SK-N-SH (cell line): ENCODE data around the gene TMEM74B. TPM values are rescaled to one million over a fixed set of nuclear protein-coding genes. Genes with fewer than 3 reads are reported as not detected.

ENCODE experiments used
- CTCF ChIA-PET: fragments of 300-600, 350-600 bp; formaldehyde crosslinking; extraction: SDS; loops from one replicate; lab custom pipeline; 2021; lab: Yijun Ruan, JAX
- POLR2A ChIA-PET: fragments of 350-600 bp; sonication (Branson Sonifier 250); formaldehyde crosslinking; extraction: SDS; loops from one replicate; lab custom pipeline; 2020; ENCODE audit warnings: antibody characterized with exemption, inconsistent platforms; lab: Yijun Ruan, JAX
- DNase-seq: peaks from one replicate; pipeline ENCODE4 v3.0.0; 2012
- H2AFZ ChIP-seq: fragments of 200-600 bp; sonication (generic); 2 replicates; pipeline ENCODE4 v1.8.1; 2016; ENCODE audit warnings: antibody characterized with exemption, mild to moderate bottlenecking, low read depth
- H3F3A ChIP-seq: fragments of 200-600 bp; sonication (generic); replicated peaks from 2 replicates; pipeline ENCODE3; 2016; ENCODE audit warnings: antibody characterized with exemption, mild to moderate bottlenecking; ENCODE audit not compliant: insufficient read depth
- H3K27ac ChIP-seq, 2 experiments: fragments of 200-500 bp in 1 of 2; fragments of 200-600 bp in 1 of 2; sonication (Bioruptor generic) in 1 of 2; sonication (generic), shearing (Covaris generic) in 1 of 2; 2 replicates each; pipeline versions ENCODE4 v1.5.1 to v1.6.1; 2014 to 2016; ENCODE audit warnings: low read depth in 2 of 2, inconsistent platforms in 1 of 2, low read length in 1 of 2, mild to moderate bottlenecking in 1 of 2, mixed read lengths in 1 of 2
- H3K27me3 ChIP-seq: fragments of 200-600 bp; sonication (generic), shearing (Covaris generic); 2 replicates; pipeline ENCODE4 v1.6.1; 2016; ENCODE audit warnings: mixed run types; ENCODE audit not compliant: insufficient read depth
- H3K36me3 ChIP-seq, 2 experiments: fragments of 200-500 bp in 1 of 2; fragments of 200-600 bp in 1 of 2; sonication (Bioruptor generic) in 1 of 2; sonication (generic) in 1 of 2; replicated peaks in 1 of 2; 2 replicates each; pipeline versions ENCODE3 to v1.5.1; 2014 to 2016; ENCODE audit warnings: low read length in 1 of 2, mild to moderate bottlenecking in 1 of 2; ENCODE audit not compliant: insufficient read depth in 2 of 2, control insufficient read depth in 1 of 2
- H3K4me1 ChIP-seq, 2 experiments: fragments of 200-500 bp in 1 of 2; fragments of 200-600 bp in 1 of 2; sonication (Bioruptor generic) in 1 of 2; sonication (generic), shearing (Covaris generic) in 1 of 2; 2 replicates each; pipeline versions ENCODE4 v1.5.1 to v1.6.1; 2014 to 2016; ENCODE audit warnings: low read depth in 1 of 2, low read length in 1 of 2, mixed run types in 1 of 2; ENCODE audit not compliant: insufficient read depth in 2 of 2, control insufficient read depth in 1 of 2
- H3K4me2 ChIP-seq: fragments of 200-600 bp; sonication (generic), shearing (Covaris generic); 2 replicates; pipeline ENCODE4 v1.6.1; 2017; ENCODE audit warnings: mixed run types
- H3K4me3 ChIP-seq, 2 experiments: fragments of 200-500 bp in 1 of 2; fragments of 200-600 bp in 1 of 2; sonication (Bioruptor generic) in 1 of 2; sonication (generic), shearing (Covaris generic) in 1 of 2; 2 replicates each; pipeline versions ENCODE4 v1.5.1 to v1.8.1; 2014 to 2016; ENCODE audit warnings: low read depth in 2 of 2, inconsistent platforms in 1 of 2, low read length in 1 of 2, mild to moderate bottlenecking in 1 of 2, mixed read lengths in 1 of 2, moderate library complexity in 1 of 2
- H3K79me2 ChIP-seq: fragments of 200-600 bp; sonication (generic); 2 replicates; pipeline ENCODE4 v1.8.1; 2017; ENCODE audit warnings: mild to moderate bottlenecking; ENCODE audit not compliant: insufficient read depth
- H3K9ac ChIP-seq: fragments of 200-600 bp; sonication (generic); 2 replicates; pipeline ENCODE4 v1.6.1; 2017; ENCODE audit warnings: mixed run types
- H3K9me2 ChIP-seq: fragments of 200-600 bp; sonication (generic); 2 replicates; pipeline ENCODE4 v1.6.1; 2017; ENCODE audit warnings: mixed run types
- H3K9me3 ChIP-seq: fragments of 200-600 bp; sonication (generic); 2 replicates; pipeline ENCODE4 v1.6.1; 2017; ENCODE audit warnings: mixed run types, mild to moderate bottlenecking, moderate library complexity
- H4K20me1 ChIP-seq: fragments of 200-600 bp; sonication (generic); 2 replicates; pipeline ENCODE4 v1.6.1; 2017; ENCODE audit warnings: mild to moderate bottlenecking, mixed run types; ENCODE audit not compliant: insufficient read depth
- CHD2 ChIP-seq: fragments of 150-350 bp; IDR thresholded peaks from 2 replicates; pipeline ENCODE4 v1.6.1; 2018; ENCODE audit warnings: low read length; ENCODE audit not compliant: partially characterized antibody
- ELF1 ChIP-seq: IDR thresholded peaks from 2 replicates; pipeline ENCODE4 v1.4.0; 2012
- EP300 ChIP-seq, 2 experiments: IDR thresholded peaks; 2 replicates each; pipeline versions ENCODE4 v1.4.0 to v1.6.1; 2012; ENCODE audit warnings: borderline replicate concordance in 1 of 2, low read depth in 1 of 2, low read length in 1 of 2
- EZH2phosphoT487 ChIP-seq: fragments of 200-600 bp; sonication (generic); IDR thresholded peaks from 2 replicates; pipeline ENCODE4 v1.6.1; 2017; ENCODE audit warnings: low read depth, mixed run types, mild to moderate bottlenecking, antibody characterized with exemption, moderate library complexity, borderline replicate concordance
- FOSL2 ChIP-seq: IDR thresholded peaks from 2 replicates; pipeline ENCODE4 v1.4.0; 2012; ENCODE audit warnings: low read depth, mild to moderate bottlenecking, moderate library complexity, borderline replicate concordance
- FOXJ3 ChIP-seq: sonication (generic); formaldehyde crosslinking; IDR thresholded peaks from 2 replicates; pipeline ENCODE4 v1.5.1; 2020; ENCODE audit warnings: mild to moderate bottlenecking, missing genetic modification reagents
- FOXM1 ChIP-seq: IDR thresholded peaks from 2 replicates; pipeline ENCODE4 v1.4.0; 2012; ENCODE audit warnings: low read depth, mild to moderate bottlenecking
- MEF2A ChIP-seq: IDR thresholded peaks from 2 replicates; pipeline ENCODE4 v1.4.0; 2012; ENCODE audit warnings: low read depth, borderline replicate concordance
- NFIC ChIP-seq: IDR thresholded peaks from 2 replicates; pipeline ENCODE4 v1.4.0; 2012; ENCODE audit warnings: borderline replicate concordance
- NRF1 ChIP-seq: IDR thresholded peaks from 2 replicates; pipeline ENCODE4 v1.6.1; 2012; ENCODE audit warnings: low read depth, mild to moderate bottlenecking, low read length
- POLR2AphosphoS5 ChIP-seq: IDR thresholded peaks from 2 replicates; pipeline ENCODE4 v1.6.1; 2012; ENCODE audit warnings: low read depth, low read length
- RAD21 ChIP-seq: IDR thresholded peaks from 2 replicates; pipeline ENCODE4 v1.6.1; 2012; ENCODE audit warnings: mild to moderate bottlenecking, low read length
- RCOR1 ChIP-seq: fragments of 150-350 bp; IDR thresholded peaks from 2 replicates; pipeline ENCODE4 v1.6.1; 2017; ENCODE audit warnings: antibody characterized with exemption, low read length
- RFX5 ChIP-seq: IDR thresholded peaks from 2 replicates; pipeline ENCODE4 v1.6.1; 2012; ENCODE audit warnings: mild to moderate bottlenecking, improper control_type of control experiment, low read length
- RXRA ChIP-seq: IDR thresholded peaks from 2 replicates; pipeline ENCODE4 v1.4.0; 2012; ENCODE audit warnings: low read depth, mild to moderate bottlenecking, borderline replicate concordance
- TCF12 ChIP-seq: IDR thresholded peaks from 2 replicates; pipeline ENCODE4 v1.4.0; 2012
- WGBS: methylation state at CpG from one replicate; pipeline ENCODE4 v1.1.6; 2017; ENCODE audit warnings: low lambda C conversion rate; 5-methylcytosine and 5-hydroxymethylcytosine counted together
- polyA plus RNA-seq, 3 experiments: library from polyadenylated mRNA; depleted of rRNA; stranded (reverse); fragments of >200 nt; gene quantifications; 2 replicates each; pipeline ENCODE4 v1.2.3, GENCODE V29; 2012
- TF ChIP-seq, protein P1 (sequence below): fragments of 150-350 bp; IDR thresholded peaks from 2 replicates; pipeline ENCODE4 v1.6.1; 2017; ENCODE audit warnings: antibody characterized with exemption, low read length, low read depth, borderline replicate concordance
- TF ChIP-seq, protein P2 (sequence below): fragments of 200-600 bp; sonication (generic); IDR thresholded peaks from 2 replicates; pipeline ENCODE4 v1.6.1; 2017; ENCODE audit warnings: antibody characterized with exemption, mild to moderate bottlenecking, moderate library complexity
- TF ChIP-seq, protein P3 (sequence below): IDR thresholded peaks from 2 replicates; pipeline ENCODE4 v1.4.0; 2012; ENCODE audit warnings: low read depth
- TF ChIP-seq, protein P4 (sequence below): IDR thresholded peaks from 2 replicates; pipeline ENCODE4 v1.6.1; 2012; ENCODE audit warnings: mild to moderate bottlenecking, low read depth, low read length, moderate library complexity

TMEM74B gene
- polyA plus RNA-seq, 1 of the 3 experiments (the other 2 are of a cell fraction) = 1.8 TPM

DNA sequence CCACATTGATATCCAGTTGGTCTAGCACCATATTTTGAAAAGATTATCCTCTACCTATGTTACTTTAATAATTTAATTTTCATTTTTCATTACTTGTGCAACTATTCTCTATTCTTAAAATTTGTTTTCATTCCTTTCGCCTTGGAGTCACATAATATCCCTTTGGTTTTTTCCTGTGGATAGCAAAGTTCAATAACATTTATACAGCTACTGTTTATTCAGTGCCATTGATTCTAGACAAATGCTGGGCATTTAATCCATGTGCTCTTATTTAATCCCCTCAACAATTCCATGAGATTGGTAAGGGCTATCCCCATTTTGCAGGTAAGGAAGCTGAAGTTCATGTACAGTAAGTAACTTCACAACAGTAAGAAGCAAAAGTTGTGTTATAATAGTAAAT is 33.8 kb downstream of the TMEM74B start:
- POLR2A ChIA-PET = no interaction called here
- Histone ChIP-seq H3F3A (no peaks in the 10 kb centered on the region), H3K9me2 (no peaks in the 10 kb centered on the region), H4K20me1 (no peaks in the 10 kb centered on the region), H3K4me3 (no peak overlapping the region), H3K4me1 (no peaks in the 10 kb centered on the region), H2AFZ (no peak overlapping the region), H3K36me3 (peaks cover 36 to 86% of the 10 kb centered on the region in 2 experiments), H3K4me2 (no peak overlapping the region), H3K79me2 (peaks cover 24% of the 10 kb centered on the region), H3K27me3 (no peaks in the 10 kb centered on the region), H3K9me3 (no peaks in the 10 kb centered on the region), H3K27ac (no peak overlapping the region), H3K9ac (no peak overlapping the region)
- DNase-seq = no peak
- 92% methylated on average over 1 of the region's 1 CpG for WGBS
- TF ChIP-seq FOSL2 (no peak), EZH2phosphoT487 (no peak), POLR2AphosphoS5 (no peak), ELF1 (no peak), RXRA (no peak), RAD21 (no peak), NRF1 (no peak), TCF12 (no peak), FOXM1 (no peak)
- TF ChIP-seq, protein P1, sequence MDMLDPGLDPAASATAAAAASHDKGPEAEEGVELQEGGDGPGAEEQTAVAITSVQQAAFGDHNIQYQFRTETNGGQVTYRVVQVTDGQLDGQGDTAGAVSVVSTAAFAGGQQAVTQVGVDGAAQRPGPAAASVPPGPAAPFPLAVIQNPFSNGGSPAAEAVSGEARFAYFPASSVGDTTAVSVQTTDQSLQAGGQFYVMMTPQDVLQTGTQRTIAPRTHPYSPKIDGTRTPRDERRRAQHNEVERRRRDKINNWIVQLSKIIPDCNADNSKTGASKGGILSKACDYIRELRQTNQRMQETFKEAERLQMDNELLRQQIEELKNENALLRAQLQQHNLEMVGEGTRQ = no peak
- TF ChIP-seq, protein P2, sequence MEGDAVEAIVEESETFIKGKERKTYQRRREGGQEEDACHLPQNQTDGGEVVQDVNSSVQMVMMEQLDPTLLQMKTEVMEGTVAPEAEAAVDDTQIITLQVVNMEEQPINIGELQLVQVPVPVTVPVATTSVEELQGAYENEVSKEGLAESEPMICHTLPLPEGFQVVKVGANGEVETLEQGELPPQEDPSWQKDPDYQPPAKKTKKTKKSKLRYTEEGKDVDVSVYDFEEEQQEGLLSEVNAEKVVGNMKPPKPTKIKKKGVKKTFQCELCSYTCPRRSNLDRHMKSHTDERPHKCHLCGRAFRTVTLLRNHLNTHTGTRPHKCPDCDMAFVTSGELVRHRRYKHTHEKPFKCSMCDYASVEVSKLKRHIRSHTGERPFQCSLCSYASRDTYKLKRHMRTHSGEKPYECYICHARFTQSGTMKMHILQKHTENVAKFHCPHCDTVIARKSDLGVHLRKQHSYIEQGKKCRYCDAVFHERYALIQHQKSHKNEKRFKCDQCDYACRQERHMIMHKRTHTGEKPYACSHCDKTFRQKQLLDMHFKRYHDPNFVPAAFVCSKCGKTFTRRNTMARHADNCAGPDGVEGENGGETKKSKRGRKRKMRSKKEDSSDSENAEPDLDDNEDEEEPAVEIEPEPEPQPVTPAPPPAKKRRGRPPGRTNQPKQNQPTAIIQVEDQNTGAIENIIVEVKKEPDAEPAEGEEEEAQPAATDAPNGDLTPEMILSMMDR = no peak
- CTCF ChIA-PET = interaction anchor here (1.6 to 2.5 kb wide), 2 partner anchors 43 to 62 kb away, joined by 5 to 18 read pairs; no protein-coding TSS in a partner anchor

DNA sequence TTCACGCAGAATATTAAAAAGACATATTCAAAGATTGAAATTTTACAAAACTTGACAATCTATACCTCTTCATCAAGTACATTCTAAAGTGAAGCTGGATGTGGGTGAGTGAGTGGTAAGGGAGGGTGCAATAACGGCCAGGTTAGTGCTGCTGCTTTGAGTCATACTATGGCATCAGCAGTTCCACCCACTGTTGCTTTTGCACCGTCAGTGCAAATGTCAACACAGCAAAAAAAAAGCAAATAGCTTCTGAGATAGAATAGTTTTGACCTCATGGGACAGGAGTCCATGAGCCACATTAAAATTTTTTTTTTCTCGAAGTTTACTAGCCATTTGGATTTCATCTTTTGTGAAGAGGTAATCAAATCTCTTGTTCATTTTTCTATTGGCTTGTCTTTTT is 34.6 kb downstream of the TMEM74B start:
- POLR2A ChIA-PET = no interaction called here
- no peaks in the 10 kb centered on the region for H3K9me2 ChIP-seq
- no peak for TF ChIP-seq RFX5
- TF ChIP-seq, protein P1 = no peak
- no peak for TF ChIP-seq RCOR1
- TF ChIP-seq, protein P3, sequence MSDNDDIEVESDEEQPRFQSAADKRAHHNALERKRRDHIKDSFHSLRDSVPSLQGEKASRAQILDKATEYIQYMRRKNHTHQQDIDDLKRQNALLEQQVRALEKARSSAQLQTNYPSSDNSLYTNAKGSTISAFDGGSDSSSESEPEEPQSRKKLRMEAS = no peak
- TF ChIP-seq RAD21 = no peak
- TF ChIP-seq CHD2 = no peak
- TF ChIP-seq MEF2A = no peak
- no peak for TF ChIP-seq NFIC
- TF ChIP-seq EP300 (IDR thresholded peaks at IDR 0.05; ENCODE audit: borderline replicate concordance in 1 of 2, low read depth in 1 of 2, low read length in 1 of 2) = no peak
- TF ChIP-seq FOXM1 = no peak
- TF ChIP-seq, protein P4, sequence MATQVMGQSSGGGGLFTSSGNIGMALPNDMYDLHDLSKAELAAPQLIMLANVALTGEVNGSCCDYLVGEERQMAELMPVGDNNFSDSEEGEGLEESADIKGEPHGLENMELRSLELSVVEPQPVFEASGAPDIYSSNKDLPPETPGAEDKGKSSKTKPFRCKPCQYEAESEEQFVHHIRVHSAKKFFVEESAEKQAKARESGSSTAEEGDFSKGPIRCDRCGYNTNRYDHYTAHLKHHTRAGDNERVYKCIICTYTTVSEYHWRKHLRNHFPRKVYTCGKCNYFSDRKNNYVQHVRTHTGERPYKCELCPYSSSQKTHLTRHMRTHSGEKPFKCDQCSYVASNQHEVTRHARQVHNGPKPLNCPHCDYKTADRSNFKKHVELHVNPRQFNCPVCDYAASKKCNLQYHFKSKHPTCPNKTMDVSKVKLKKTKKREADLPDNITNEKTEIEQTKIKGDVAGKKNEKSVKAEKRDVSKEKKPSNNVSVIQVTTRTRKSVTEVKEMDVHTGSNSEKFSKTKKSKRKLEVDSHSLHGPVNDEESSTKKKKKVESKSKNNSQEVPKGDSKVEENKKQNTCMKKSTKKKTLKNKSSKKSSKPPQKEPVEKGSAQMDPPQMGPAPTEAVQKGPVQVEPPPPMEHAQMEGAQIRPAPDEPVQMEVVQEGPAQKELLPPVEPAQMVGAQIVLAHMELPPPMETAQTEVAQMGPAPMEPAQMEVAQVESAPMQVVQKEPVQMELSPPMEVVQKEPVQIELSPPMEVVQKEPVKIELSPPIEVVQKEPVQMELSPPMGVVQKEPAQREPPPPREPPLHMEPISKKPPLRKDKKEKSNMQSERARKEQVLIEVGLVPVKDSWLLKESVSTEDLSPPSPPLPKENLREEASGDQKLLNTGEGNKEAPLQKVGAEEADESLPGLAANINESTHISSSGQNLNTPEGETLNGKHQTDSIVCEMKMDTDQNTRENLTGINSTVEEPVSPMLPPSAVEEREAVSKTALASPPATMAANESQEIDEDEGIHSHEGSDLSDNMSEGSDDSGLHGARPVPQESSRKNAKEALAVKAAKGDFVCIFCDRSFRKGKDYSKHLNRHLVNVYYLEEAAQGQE = no peak
- TF ChIP-seq FOXJ3 = no peak
- TF ChIP-seq FOSL2 = no peak
- TF ChIP-seq EZH2phosphoT487 = no peak

More for the DNA sequence above, 34.6 kb downstream of the TMEM74B start:
- Histone ChIP-seq H3K9ac (no peak overlapping the region), H4K20me1 (no peaks in the 10 kb centered on the region), H3K4me1 (no peaks in the 10 kb centered on the region), H3F3A (no peaks in the 10 kb centered on the region), H2AFZ (no peak overlapping the region), H3K79me2 (peaks cover 24% of the 10 kb centered on the region), H3K27me3 (no peaks in the 10 kb centered on the region), H3K27ac (no peak overlapping the region), H3K36me3 (peaks cover 31 to 86% of the 10 kb centered on the region in 2 experiments), H3K4me2 (no peak overlapping the region), H3K9me3 (no peaks in the 10 kb centered on the region), H3K4me3 (no peak overlapping the region)
- DNase-seq = no peak
- CTCF ChIA-PET = interaction anchor here (1.6 to 2.5 kb wide), 2 partner anchors 42 to 62 kb away, joined by 5 to 18 read pairs; no protein-coding TSS in a partner anchor
- WGBS = 86% methylated on average over 4 of the region's 4 CpGs
